GM18520 (cell line): Measurements from ENCODE around the gene ACTN2.

Experiments
- ATAC-seq: cut with Tn5 transposase; IDR thresholded peaks from one replicate; pipeline ENCODE4 v1.9.1; 2021; ENCODE audit not compliant: unreplicated experiment

ACTN2 gene

DNA sequence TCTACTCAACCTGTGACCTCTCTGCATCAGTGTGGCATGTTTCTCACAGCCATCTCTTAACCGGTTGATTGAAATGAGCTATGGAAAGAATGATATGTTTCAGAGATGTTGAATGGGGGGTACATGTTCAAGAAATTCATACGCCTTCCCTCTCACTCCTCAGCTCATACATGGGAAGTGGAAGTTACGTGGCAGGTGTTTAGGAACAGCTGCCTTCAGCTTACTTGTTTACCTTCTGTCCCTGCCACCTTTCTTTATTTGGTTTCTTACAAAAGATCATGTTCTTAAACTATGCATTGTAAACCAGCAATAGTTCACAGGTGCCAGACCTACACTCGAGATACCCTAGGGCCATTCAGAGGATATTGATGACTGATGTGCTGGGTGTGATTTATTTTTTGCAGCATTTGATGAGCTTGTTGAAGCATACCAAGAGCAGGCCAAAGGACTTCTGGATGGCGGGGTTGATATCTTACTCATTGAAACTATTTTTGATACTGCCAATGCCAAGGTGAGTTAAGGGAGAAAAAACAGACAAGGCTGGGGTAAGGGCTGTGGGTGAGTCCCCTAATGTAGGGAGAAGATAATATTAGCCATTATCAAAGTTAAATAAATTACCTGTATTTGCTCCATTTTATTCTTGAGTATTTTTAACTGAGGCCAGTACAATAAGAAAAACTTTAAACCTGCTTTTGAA is 126.2 kb downstream of the ACTN2 start:
- ATAC-seq = no peak
